HepG2 (cell line): ENCODE results near the gene MAPK14.

ENCODE experiments used
- CTCF ChIP-seq: sonication (generic); formaldehyde crosslinking; IDR thresholded peaks from 2 replicates; pipeline ENCODE4 v1.5.0; 2020; ENCODE audit warnings: mild to moderate bottlenecking, missing genetic modification reagents, moderate library complexity
- ELF1 ChIP-seq: sonication (generic); formaldehyde crosslinking; IDR thresholded peaks from 2 replicates; pipeline ENCODE4 v1.4.0; 2020; ENCODE audit warnings: missing genetic modification reagents
- EZH2 ChIP-seq: conservative IDR thresholded peaks from 2 replicates; pipeline ENCODE4 v1.6.1; 2012; ENCODE audit warnings: mild to moderate bottlenecking, low read depth, low read length, moderate library complexity
- FOXP4 ChIP-seq: sonication (generic); formaldehyde crosslinking; IDR thresholded peaks from 2 replicates; pipeline ENCODE4 v1.4.0; 2020; ENCODE audit warnings: missing genetic modification reagents
- HMG20B ChIP-seq: conservative IDR thresholded peaks from 2 replicates; pipeline ENCODE4 v1.6.1; 2016; ENCODE audit warnings: missing genetic modification reagents, missing compliant biosample characterization
- HNRNPLL ChIP-seq: fragments of 200-400 bp; formaldehyde crosslinking; IDR thresholded peaks from 2 replicates; pipeline ENCODE4 v1.6.1; 2017; ENCODE audit warnings: mild to moderate bottlenecking, low read depth, low read length; ENCODE audit not compliant: poor library complexity, severe bottlenecking
- NCOA2 ChIP-seq: sonication (generic); formaldehyde crosslinking; IDR thresholded peaks from 2 replicates; pipeline ENCODE4 v1.8.0; 2022; ENCODE audit warnings: inconsistent platforms
- NFYB ChIP-seq: sonication (generic); formaldehyde crosslinking; IDR thresholded peaks from 2 replicates; pipeline ENCODE4 v1.4.0; 2020; ENCODE audit warnings: missing genetic modification reagents
- PHF21A ChIP-seq: sonication (generic); formaldehyde crosslinking; IDR thresholded peaks from 2 replicates; pipeline ENCODE4 v1.5.0; 2020; ENCODE audit warnings: mild to moderate bottlenecking, missing genetic modification reagents
- TMF1 ChIP-seq: sonication (generic); formaldehyde crosslinking; IDR thresholded peaks from 2 replicates; pipeline ENCODE4 v1.8.1; 2022; ENCODE audit warnings: low read depth, missing genetic modification reagents
- ZNF121 ChIP-seq: sonication (generic); formaldehyde crosslinking; IDR thresholded peaks from 2 replicates; pipeline ENCODE4 v1.5.0; 2020; ENCODE audit warnings: mild to moderate bottlenecking, missing genetic modification reagents
- ZNF629 ChIP-seq: sonication (generic); formaldehyde crosslinking; conservative IDR thresholded peaks from 2 replicates; pipeline ENCODE4 v1.5.0; 2020; ENCODE audit warnings: missing genetic modification reagents
- TF ChIP-seq, protein P1 (sequence below), 2 experiments: sonication (generic) in 1 of 2; formaldehyde crosslinking in 1 of 2; IDR thresholded peaks; 2 replicates each; pipeline versions ENCODE4 v1.4.0 to v1.6.1; 2016 to 2020; ENCODE audit warnings: borderline replicate concordance in 1 of 2, low read depth in 1 of 2, mild to moderate bottlenecking in 1 of 2, missing genetic modification reagents in 1 of 2

- TF ChIP-seq ZNF121 (CRISPR knock-in tag) = no peak
- no peak for TF ChIP-seq EZH2
- no peak for TF ChIP-seq FOXP4
- TF ChIP-seq TMF1 = no peak
- no peak for TF ChIP-seq HMG20B (CRISPR knock-in tag)
- TF ChIP-seq PHF21A (CRISPR knock-in tag) = no peak
- TF ChIP-seq ZNF629 (CRISPR knock-in tag) = no peak
- TF ChIP-seq CTCF (CRISPR knock-in tag) = peak; percentile 99
- TF ChIP-seq NCOA2 = no peak
- TF ChIP-seq NFYB (CRISPR knock-in tag) = no peak
- TF ChIP-seq ELF1 = no peak
- no peak for TF ChIP-seq HNRNPLL
- TF ChIP-seq, protein P1, sequence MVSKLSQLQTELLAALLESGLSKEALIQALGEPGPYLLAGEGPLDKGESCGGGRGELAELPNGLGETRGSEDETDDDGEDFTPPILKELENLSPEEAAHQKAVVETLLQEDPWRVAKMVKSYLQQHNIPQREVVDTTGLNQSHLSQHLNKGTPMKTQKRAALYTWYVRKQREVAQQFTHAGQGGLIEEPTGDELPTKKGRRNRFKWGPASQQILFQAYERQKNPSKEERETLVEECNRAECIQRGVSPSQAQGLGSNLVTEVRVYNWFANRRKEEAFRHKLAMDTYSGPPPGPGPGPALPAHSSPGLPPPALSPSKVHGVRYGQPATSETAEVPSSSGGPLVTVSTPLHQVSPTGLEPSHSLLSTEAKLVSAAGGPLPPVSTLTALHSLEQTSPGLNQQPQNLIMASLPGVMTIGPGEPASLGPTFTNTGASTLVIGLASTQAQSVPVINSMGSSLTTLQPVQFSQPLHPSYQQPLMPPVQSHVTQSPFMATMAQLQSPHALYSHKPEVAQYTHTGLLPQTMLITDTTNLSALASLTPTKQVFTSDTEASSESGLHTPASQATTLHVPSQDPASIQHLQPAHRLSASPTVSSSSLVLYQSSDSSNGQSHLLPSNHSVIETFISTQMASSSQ (IDR thresholded peaks at IDR 0.05; ENCODE audit: low read depth) = no peak
- TF ChIP-seq, protein P1 (CRISPR knock-in tag; IDR thresholded peaks at IDR 0.05; ENCODE audit: borderline replicate concordance) = no peak
Observed at GRCh38 chr6:36094753-36095496, 67.3 kb downstream of the MAPK14 start.
